Measurements from ENCODE around the gene YWHAH.

YWHAH gene

GRCh38 chr22:31943978-31944699, at the start of gene YWHAH:
Gene YWHAH (plus strand): TSS chr22:31944535. CDS start chr22:31944734, 199 bp downstream.
- Histone ChIP-seq H3K9ac (peak within 1 kb of the TSS; percentile 99), H3K4me2 (peak within 1 kb of the TSS; percentile 92), H3K9me3 (no peaks in the 10 kb centered on the region), H3K27me3 (no peaks in the 10 kb centered on the region), H4K20me1 (peaks cover 42% of the 10 kb centered on the region), H3K4me3 (peak within 1 kb of the TSS; percentile 96), H3K27ac (peak within 1 kb of the TSS; percentile 98), H3K36me3 (peaks cover 22% of the 10 kb centered on the region), H3K4me1 (peaks cover 37% of the 10 kb centered on the region)
- no peak for TF ChIP-seq Cebpa-rat (IDR thresholded peaks at IDR 0.05)

GRCh38 chr22:31895411-31896123, 48.8 kb upstream of the YWHAH start:
- Histone ChIP-seq H3K27ac (no peak overlapping the region), H3K4me2 (no peak overlapping the region), H3K9me3 (no peaks in the 10 kb centered on the region), H3K4me3 (no peak overlapping the region), H4K20me1 (no peaks in the 10 kb centered on the region), H3K9ac (no peak overlapping the region), H3K36me3 (peaks cover 87% of the 10 kb centered on the region), H3K4me1 (peaks cover 14% of the 10 kb centered on the region), H3K27me3 (no peaks in the 10 kb centered on the region)
- TF ChIP-seq Cebpa-rat (IDR thresholded peaks at IDR 0.05): no peak

- Histone ChIP-seq H3K27me3 (no peaks in the 10 kb centered on the region), H3K36me3 (peaks cover 96% of the 10 kb centered on the region), H3K9ac (no peak overlapping the region), H3K4me1 (peaks cover 6% of the 10 kb centered on the region), H4K20me1 (no peaks in the 10 kb centered on the region), H3K9me3 (no peaks in the 10 kb centered on the region), H3K4me3 (no peak overlapping the region), H3K27ac (no peak overlapping the region), H3K4me2 (no peak overlapping the region)
- TF ChIP-seq Cebpa-rat (IDR thresholded peaks at IDR 0.05): no peak
Observed at GRCh38 chr22:31896472-31896871, 47.9 kb upstream of the YWHAH start.

- no peak overlapping the region for H3K9ac ChIP-seq
- H3K9me3 ChIP-seq: no peaks in the 10 kb centered on the region
- TF ChIP-seq Cebpa-rat (IDR thresholded peaks at IDR 0.05): no peak
- H3K27me3 ChIP-seq: no peaks in the 10 kb centered on the region
- no peaks in the 10 kb centered on the region for H4K20me1 ChIP-seq
- H3K4me3 ChIP-seq: no peak overlapping the region
- H3K4me2 ChIP-seq: no peak overlapping the region
- H3K36me3 ChIP-seq: peaks cover 94% of the 10 kb centered on the region
- no peak overlapping the region for H3K27ac ChIP-seq
- no peaks in the 10 kb centered on the region for H3K4me1 ChIP-seq
Observed at GRCh38 chr22:31897842-31898805, 46.2 kb upstream of the YWHAH start.

- H4K20me1 ChIP-seq: no peaks in the 10 kb centered on the region
- no peaks in the 10 kb centered on the region for H3K9me3 ChIP-seq
- H3K27ac ChIP-seq: no peak overlapping the region
- no peaks in the 10 kb centered on the region for H3K27me3 ChIP-seq
- no peak overlapping the region for H3K9ac ChIP-seq
- peaks cover 90% of the 10 kb centered on the region for H3K36me3 ChIP-seq
- no peak overlapping the region for H3K4me2 ChIP-seq
- TF ChIP-seq Cebpa-rat (IDR thresholded peaks at IDR 0.05): no peak
- H3K4me3 ChIP-seq: no peak overlapping the region
- no peaks in the 10 kb centered on the region for H3K4me1 ChIP-seq
Observed at GRCh38 chr22:31898926-31899325, 45.4 kb upstream of the YWHAH start.

GRCh38 chr22:31899669-31900068, 44.7 kb upstream of the YWHAH start:
- no peak for TF ChIP-seq Cebpa-rat (IDR thresholded peaks at IDR 0.05)
- H3K4me3 ChIP-seq: no peak overlapping the region
- H3K27ac ChIP-seq: no peak overlapping the region
- H3K9ac ChIP-seq: no peak overlapping the region
- no peaks in the 10 kb centered on the region for H3K4me1 ChIP-seq
- H3K27me3 ChIP-seq: no peaks in the 10 kb centered on the region
- H3K9me3 ChIP-seq: no peaks in the 10 kb centered on the region
- no peaks in the 10 kb centered on the region for H4K20me1 ChIP-seq
- peaks cover 90% of the 10 kb centered on the region for H3K36me3 ChIP-seq
- no peak overlapping the region for H3K4me2 ChIP-seq

- H3K4me1 ChIP-seq: no peaks in the 10 kb centered on the region
- H3K9me3 ChIP-seq: no peaks in the 10 kb centered on the region
- no peak overlapping the region for H3K4me3 ChIP-seq
- TF ChIP-seq Cebpa-rat (IDR thresholded peaks at IDR 0.05): no peak
- H4K20me1 ChIP-seq: no peaks in the 10 kb centered on the region
- no peak overlapping the region for H3K9ac ChIP-seq
- H3K27ac ChIP-seq: no peak overlapping the region
- H3K36me3 ChIP-seq: peaks cover 90% of the 10 kb centered on the region
- no peak overlapping the region for H3K4me2 ChIP-seq
- no peaks in the 10 kb centered on the region for H3K27me3 ChIP-seq
Observed at GRCh38 chr22:31901388-31902137, 42.8 kb upstream of the YWHAH start.

- H3K4me3 ChIP-seq: no peak overlapping the region
- H4K20me1 ChIP-seq: no peaks in the 10 kb centered on the region
- no peak overlapping the region for H3K4me2 ChIP-seq
- no peaks in the 10 kb centered on the region for H3K27me3 ChIP-seq
- H3K4me1 ChIP-seq: no peaks in the 10 kb centered on the region
- no peak for TF ChIP-seq Cebpa-rat (IDR thresholded peaks at IDR 0.05)
- no peaks in the 10 kb centered on the region for H3K9me3 ChIP-seq
- H3K27ac ChIP-seq: no peak overlapping the region
- no peak overlapping the region for H3K9ac ChIP-seq
- peaks cover 90% of the 10 kb centered on the region for H3K36me3 ChIP-seq
Observed at GRCh38 chr22:31904651-31905050, 39.7 kb upstream of the YWHAH start.

GRCh38 chr22:31905356-31905755, 39.0 kb upstream of the YWHAH start:
- Histone ChIP-seq H3K27ac (no peak overlapping the region), H4K20me1 (no peaks in the 10 kb centered on the region), H3K4me1 (no peaks in the 10 kb centered on the region), H3K36me3 (peaks cover 91% of the 10 kb centered on the region), H3K9ac (no peak overlapping the region), H3K9me3 (no peaks in the 10 kb centered on the region), H3K4me3 (no peak overlapping the region), H3K27me3 (no peaks in the 10 kb centered on the region), H3K4me2 (no peak overlapping the region)
- TF ChIP-seq Cebpa-rat (IDR thresholded peaks at IDR 0.05): no peak

Data from BLaER1 (cell line).